H9 (cell line): ENCODE results near the gene ATAD3B. TPM values are rescaled to one million over a fixed set of nuclear protein-coding genes. Genes with fewer than 3 reads are reported as not detected.

Experiments used
- DNase-seq: peaks from one replicate; pipeline ENCODE4 v3.0.0-alpha.2; 2017
- H2AFZ ChIP-seq: one replicate; pipeline ENCODE4 v1.6.1; 2013; ENCODE audit warnings: mild to moderate bottlenecking, low read length, control low read depth, moderate library complexity
- H2AK5ac ChIP-seq: 2 replicates; pipeline ENCODE4 v1.6.1; 2013; ENCODE audit warnings: low read length, control low read depth, mixed read lengths; ENCODE audit not compliant: insufficient read length
- H2BK120ac ChIP-seq: one replicate; pipeline ENCODE4 v1.6.1; 2013; ENCODE audit warnings: low read depth, mild to moderate bottlenecking, low read length, control low read depth, inconsistent platforms; ENCODE audit not compliant: poor library complexity, severe bottlenecking
- H2BK12ac ChIP-seq: 2 replicates; pipeline ENCODE4 v1.6.1; 2013; ENCODE audit warnings: low read length, control low read depth, mixed read lengths, low read depth; ENCODE audit not compliant: insufficient read length
- H2BK15ac ChIP-seq: 2 replicates; pipeline ENCODE4 v1.6.1; 2013; ENCODE audit warnings: low read depth, low read length, control low read depth
- H2BK20ac ChIP-seq: one replicate; pipeline ENCODE4 v1.6.1; 2013; ENCODE audit warnings: low read depth, mild to moderate bottlenecking, low read length, control low read depth, inconsistent platforms; ENCODE audit not compliant: poor library complexity, severe bottlenecking
- H2BK5ac ChIP-seq: 2 replicates; pipeline ENCODE4 v1.6.1; 2013; ENCODE audit warnings: low read length, control low read depth, mixed read lengths; ENCODE audit not compliant: insufficient read length
- H3K14ac ChIP-seq: 2 replicates; pipeline ENCODE4 v1.6.1; 2013; ENCODE audit warnings: low read length, control low read depth; ENCODE audit not compliant: insufficient read depth
- H3K18ac ChIP-seq: 2 replicates; pipeline ENCODE4 v1.6.1; 2013; ENCODE audit warnings: low read depth, mild to moderate bottlenecking, mixed read lengths, low read length, control low read depth; ENCODE audit not compliant: insufficient read length
- H3K23ac ChIP-seq: 2 replicates; pipeline ENCODE4 v1.6.1; 2013; ENCODE audit warnings: low read length, control low read depth, mixed read lengths, low read depth; ENCODE audit not compliant: insufficient read length
- H3K23me2 ChIP-seq: 2 replicates; pipeline ENCODE4 v1.6.1; 2013; ENCODE audit warnings: low read depth, mild to moderate bottlenecking, mixed read lengths, low read length, control low read depth; ENCODE audit not compliant: insufficient read length, poor library complexity, severe bottlenecking
- H3K27ac ChIP-seq: 2 replicates; pipeline ENCODE4 v1.5.1; 2013; ENCODE audit warnings: low read length, control low read depth, mixed read lengths, low read depth; ENCODE audit not compliant: insufficient read length
- H3K27me3 ChIP-seq: 2 replicates; pipeline ENCODE4 v1.6.1; 2013; ENCODE audit warnings: low read length, control low read depth, inconsistent platforms; ENCODE audit not compliant: insufficient read depth
- H3K4ac ChIP-seq: 2 replicates; pipeline ENCODE4 v1.6.1; 2013; ENCODE audit warnings: low read depth, mild to moderate bottlenecking, control low read depth, inconsistent platforms, low read length, moderate library complexity
- H3K4me1 ChIP-seq: 2 replicates; pipeline ENCODE4 v1.6.1; 2013; ENCODE audit warnings: low read length, control low read depth, inconsistent platforms; ENCODE audit not compliant: insufficient read depth
- H3K4me2 ChIP-seq: 2 replicates; pipeline ENCODE4 v1.6.1; 2013; ENCODE audit warnings: low read length, control low read depth, mixed read lengths; ENCODE audit not compliant: insufficient read length, insufficient read depth
- H3K56ac ChIP-seq: 2 replicates; pipeline ENCODE4 v1.6.1; 2013; ENCODE audit warnings: low read depth, mild to moderate bottlenecking, mixed read lengths, low read length, control low read depth; ENCODE audit not compliant: insufficient read length
- H3K79me1 ChIP-seq: 2 replicates; pipeline ENCODE4 v1.6.1; 2013; ENCODE audit warnings: low read depth, mild to moderate bottlenecking, moderate library complexity, low read length, control low read depth, inconsistent platforms; ENCODE audit not compliant: insufficient read depth, poor library complexity, severe bottlenecking
- H3K79me2 ChIP-seq: 2 replicates; pipeline ENCODE4 v1.6.1; 2013; ENCODE audit warnings: low read length, control low read depth, inconsistent platforms; ENCODE audit not compliant: insufficient read depth
- H3K9ac ChIP-seq: 2 replicates; pipeline ENCODE4 v1.6.1; 2013; ENCODE audit warnings: low read length, control low read depth, mixed read lengths; ENCODE audit not compliant: insufficient read length; ENCODE audit errors: extremely low read depth
- H3K9me3 ChIP-seq: one replicate; pipeline ENCODE4 v1.6.1; 2013; ENCODE audit warnings: low read depth, low read length, inconsistent platforms; ENCODE audit not compliant: control insufficient read depth
- H3T11ph ChIP-seq: one replicate; pipeline ENCODE4 v1.6.1; 2013; ENCODE audit warnings: mild to moderate bottlenecking, low read length, control low read depth, inconsistent platforms
- H4K20me1 ChIP-seq: one replicate; pipeline ENCODE4 v1.6.1; 2013; ENCODE audit not compliant: control insufficient read depth, insufficient read length, insufficient read depth
- H4K5ac ChIP-seq: 2 replicates; pipeline ENCODE4 v1.6.1; 2013; ENCODE audit warnings: low read depth, mild to moderate bottlenecking, mixed read lengths, low read length, control low read depth; ENCODE audit not compliant: insufficient read length
- H4K8ac ChIP-seq: replicated peaks from 2 replicates; pipeline ENCODE4 v1.6.1; 2013; ENCODE audit warnings: low read length, control low read depth, mixed read lengths, low read depth; ENCODE audit not compliant: insufficient read length
- H4K91ac ChIP-seq: 2 replicates; pipeline ENCODE4 v1.6.1; 2013; ENCODE audit warnings: low read depth, mild to moderate bottlenecking, moderate library complexity, mixed read lengths, low read length, control low read depth; ENCODE audit not compliant: insufficient read length
- H3K27ac Mint-ChIP-seq, 3 experiments: 2 replicates in 2 of 3; 3 replicates in 1 of 3; pipeline ENCODE4 v1.8.0; 2020 to 2021; ENCODE audit warnings: mixed read lengths in 3 of 3, mild to moderate bottlenecking in 1 of 3, moderate library complexity in 1 of 3
- H3K27me3 Mint-ChIP-seq: 2 replicates; pipeline ENCODE4 v1.8.0; 2021; ENCODE audit warnings: low read depth, mild to moderate bottlenecking, moderate library complexity, mixed read lengths
- H3K36me3 Mint-ChIP-seq, 3 experiments: 2 replicates in 2 of 3; 3 replicates in 1 of 3; pipeline ENCODE4 v1.8.0; 2020 to 2021; ENCODE audit warnings: low read depth in 3 of 3, mixed read lengths in 3 of 3; ENCODE audit not compliant: insufficient read depth in 1 of 3
- H3K4me1 Mint-ChIP-seq, 2 experiments: 2 replicates each; pipeline ENCODE4 v1.8.0; 2020; ENCODE audit warnings: mixed read lengths in 2 of 2
- H3K4me3 Mint-ChIP-seq, 2 experiments: 2 replicates in 1 of 2; 3 replicates in 1 of 2; pipeline ENCODE4 v1.8.0; 2020 to 2021; ENCODE audit warnings: mild to moderate bottlenecking in 2 of 2, mixed read lengths in 2 of 2, moderate library complexity in 1 of 2
- H3K9me3 Mint-ChIP-seq, 2 experiments: 2 replicates in 1 of 2; 3 replicates in 1 of 2; pipeline ENCODE4 v1.8.0; 2020; ENCODE audit warnings: mild to moderate bottlenecking in 2 of 2, mixed read lengths in 2 of 2, moderate library complexity in 1 of 2
- CTCF ChIP-seq: fragments of 200-600 bp; sonication (generic); conservative IDR thresholded peaks from 3 replicates; pipeline ENCODE4 v1.8.0; 2021; ENCODE audit warnings: antibody characterized with exemption, mild to moderate bottlenecking
- WGBS: extraction: QIAGEN DNeasy Blood & Tissue Kit; methylation state at CpG from one replicate; pipeline ENCODE4 v1.1.7; 2013; ENCODE audit warnings: missing lambda C conversion rate, low lambda C conversion rate, mixed read lengths; ENCODE audit not compliant: insufficient read length; ENCODE audit errors: extremely low coverage; 5-methylcytosine and 5-hydroxymethylcytosine counted together
- total RNA-seq: library from RNA; stranded (reverse); gene quantifications from 2 replicates; pipeline ENCODE4 v1.2.1, GENCODE V29; 2021

Gene ATAD3B
- total RNA-seq, 1 experiment from 2014 or later = 78.6 TPM

- H3K4me1 Mint-ChIP-seq = peaks cover 19 to 28% of the 10 kb centered on the region in 2 experiments
- no peaks in the 10 kb centered on the region; the same call in 1 of the 2 replicates for H3K4me1 ChIP-seq
- no peak overlapping the region for H3K9ac ChIP-seq
- no peak overlapping the region for H4K5ac ChIP-seq
- H3K79me1 ChIP-seq = no peaks in the 10 kb centered on the region
- peaks cover 10% of the 10 kb centered on the region for H3K23me2 ChIP-seq
- no peak overlapping the region for H4K8ac ChIP-seq
- H3K27ac Mint-ChIP-seq = no peak overlapping the region
- H2BK12ac ChIP-seq = no peak overlapping the region
- H3K4ac ChIP-seq = no peak overlapping the region
- no peak overlapping the region for H4K91ac ChIP-seq
- H3K36me3 Mint-ChIP-seq = peaks cover 0 to 9% (median 3%) of the 10 kb centered on the region in 3 experiments; a peak in 4 of 7 replicates
- no peaks in the 10 kb centered on the region for H3K9me3 ChIP-seq
- H2BK20ac ChIP-seq = no peak overlapping the region
- no peak overlapping the region for H3K56ac ChIP-seq
- no peak overlapping the region for H2BK120ac ChIP-seq
- H2AK5ac ChIP-seq = no peak overlapping the region
- H3K4me3 Mint-ChIP-seq = peak overlapping the region in 1 of 2 experiments; percentile 78; a peak in 1 of 5 replicates
- no CpG with 5 or more reads among the region's 31 CpGs for WGBS
- no peak overlapping the region for H2BK15ac ChIP-seq
- no peak overlapping the region for H3K27ac ChIP-seq
- no peak overlapping the region for H3K4me2 ChIP-seq
- H3K9me3 Mint-ChIP-seq = no peaks in the 10 kb centered on the region
- H2BK5ac ChIP-seq = no peak overlapping the region
- no peak overlapping the region for H2AFZ ChIP-seq
- no peak for TF ChIP-seq CTCF
- H3K18ac ChIP-seq = no peak overlapping the region
- H3K27me3 Mint-ChIP-seq = no peaks in the 10 kb centered on the region
- no peak overlapping the region for H3K23ac ChIP-seq
- H3K79me2 ChIP-seq = peaks cover 2% of the 10 kb centered on the region; the same call in 1 of the 2 replicates
- no peak overlapping the region for H3T11ph ChIP-seq
- H3K27me3 ChIP-seq = no peaks in the 10 kb centered on the region
- H4K20me1 ChIP-seq = no peaks in the 10 kb centered on the region
- no peak overlapping the region for H3K14ac ChIP-seq
- DNase-seq = no peak
These were observed 34.3 kb upstream of the ATAD3B start for GRCh38 chr1:1437033-1437903.
